HG02678 (cell line): ENCODE results near the gene MORC3.

ENCODE experiments used
- ATAC-seq: cut with Tn5 transposase; IDR thresholded peaks from one replicate; pipeline ENCODE4 v1.9.1; 2021; ENCODE audit warnings: mild to moderate bottlenecking, moderate library complexity; ENCODE audit not compliant: unreplicated experiment

The MORC3 gene

DNA sequence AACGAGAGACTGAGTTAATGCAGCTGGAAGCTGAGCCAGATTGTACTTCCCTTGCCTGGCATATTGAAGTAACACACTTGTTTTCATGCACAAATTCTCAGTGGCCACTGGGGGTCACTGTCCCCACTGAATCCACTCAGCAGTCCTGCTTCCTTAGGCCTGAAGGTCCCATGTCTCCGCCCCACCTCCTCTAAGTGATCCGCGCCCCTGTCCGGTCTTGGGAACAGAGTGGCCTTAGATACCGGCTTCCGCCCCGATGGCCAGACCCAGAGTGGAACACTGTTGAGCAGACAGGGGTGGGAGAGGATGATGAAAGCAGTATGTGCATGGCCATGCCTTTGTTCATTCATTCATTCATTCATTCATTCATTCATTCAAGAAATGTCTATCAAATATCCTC, 100.0 kb downstream of the MORC3 start:
- ATAC-seq: no peak

DNA sequence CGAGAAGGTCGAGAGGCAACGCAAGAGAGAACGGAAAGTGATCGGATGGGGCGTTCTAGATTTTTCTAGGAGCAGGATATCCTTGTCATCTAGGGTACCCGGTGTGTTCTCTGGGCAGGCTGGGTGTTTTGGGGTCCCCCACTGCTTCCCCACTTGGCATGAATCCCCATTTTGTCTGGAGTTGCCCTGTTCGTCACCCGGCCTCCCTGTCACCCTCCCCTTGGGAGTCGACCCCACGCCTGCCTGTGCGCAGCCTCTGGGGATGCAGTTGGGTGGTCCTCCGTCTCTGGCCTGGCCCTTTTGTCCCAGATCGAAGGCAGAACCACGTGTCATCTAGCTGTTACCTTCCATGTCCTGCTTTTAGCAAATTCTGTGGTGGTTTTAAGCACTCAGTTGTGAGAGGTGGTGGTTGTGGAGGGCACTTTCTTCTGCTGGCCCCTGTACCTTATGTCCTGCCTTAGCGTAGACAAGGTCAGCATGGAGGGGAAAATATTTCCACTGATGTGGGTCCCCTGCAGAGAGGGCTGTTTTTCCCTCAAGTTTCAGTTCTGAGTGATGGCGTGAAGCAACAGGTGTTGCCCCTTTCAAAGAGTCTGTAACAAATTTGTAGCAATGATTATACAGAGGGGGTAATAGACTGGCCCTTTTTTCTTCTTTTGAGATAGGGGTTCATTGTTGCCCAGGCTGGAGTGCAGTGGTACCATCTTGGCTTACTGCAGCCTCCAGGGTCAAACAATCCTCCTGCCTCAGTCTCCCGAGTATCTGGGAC, 100.8 kb downstream of the MORC3 start:
- ATAC-seq: no peak

GRCh38 chr21:36422279-36423098, 102.5 kb downstream of the MORC3 start:
- ATAC-seq: no peak

GRCh38 chr21:36423771-36424433, 103.9 kb downstream of the MORC3 start:
- ATAC-seq: no peak

DNA sequence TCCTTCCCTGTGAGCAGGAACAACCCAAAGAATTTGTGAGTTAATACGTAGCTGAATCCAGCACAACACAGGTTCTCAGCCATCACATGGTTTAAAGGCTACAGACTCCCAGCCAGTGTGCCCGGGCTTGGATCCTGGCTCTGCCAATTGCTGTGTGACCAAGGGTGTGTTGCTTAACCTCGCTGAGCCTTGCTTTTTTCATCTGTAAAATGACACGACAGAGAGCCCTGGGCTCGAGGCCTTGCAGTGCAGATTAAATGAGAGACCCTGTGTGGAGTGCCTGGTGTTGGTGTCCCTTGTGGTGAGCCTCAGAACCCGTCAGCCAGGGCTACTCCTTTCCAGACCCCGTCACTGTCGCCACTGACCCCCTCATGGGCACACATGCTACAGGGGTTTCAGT, 104.6 kb downstream of the MORC3 start:
- no peak for ATAC-seq

DNA sequence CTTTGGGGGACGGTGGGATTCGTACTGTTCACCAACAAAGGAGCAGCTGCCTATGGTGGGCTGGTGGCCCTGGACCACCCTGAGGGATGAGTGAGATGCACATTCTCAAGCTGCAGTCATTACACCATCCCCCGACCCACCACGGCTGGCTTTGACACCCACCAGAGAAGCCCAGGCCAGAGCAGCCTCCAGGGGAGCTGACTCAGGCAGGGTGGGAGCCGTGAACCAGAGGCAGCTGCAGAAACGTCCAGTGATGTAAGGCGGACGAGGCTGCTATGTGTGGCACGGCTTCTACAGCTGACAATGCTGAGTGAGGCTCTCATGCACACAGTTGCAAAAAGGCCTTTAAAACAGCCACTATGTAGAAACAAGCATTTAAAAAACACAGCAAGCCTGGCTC, 105.3 kb downstream of the MORC3 start:
- no peak for ATAC-seq
